ENCODE data around the gene DIAPH2.

- no peak for TF ChIP-seq CTCF (IDR thresholded peaks at IDR 0.05 in 4 of 5, conservative IDR thresholded peaks at IDR 0.05 in 1 of 5)
- TF ChIP-seq POLR2A (IDR thresholded peaks at IDR 0.05) = no peak
Measured at GRCh38 chrX:97200454-97200853, 515.8 kb downstream of the DIAPH2 start.
